ENCODE results near the gene RFXANK.
"Not testable (repeated sequence)": the region's sequence is repeated elsewhere in the genome, so short reads cannot be mapped to it uniquely, and the experiment has no call there.

Gene RFXANK

GRCh38 chr19:19170053-19170872, 21.8 kb upstream of the RFXANK start, which contains the start of gene MEF2B:
MEF2B (minus strand) TSS chr19:19170263; CDS start chr19:19150735, 19,528 bp downstream.
- peak; percentile 40 to 53 for DNase-seq (ENCODE audit: low read depth in 2 of 2)

- DNase-seq (ENCODE audit: low read depth in 2 of 2), result no peak
Observed at GRCh38 chr19:19170873-19171672, 21.0 kb upstream of the RFXANK start.

- no peak for DNase-seq (ENCODE audit: low read depth in 2 of 2)
Observed at GRCh38 chr19:19171821-19172532, 20.1 kb upstream of the RFXANK start.

GRCh38 chr19:19173243-19173642, 18.8 kb upstream of the RFXANK start:
- not testable (repeated sequence) for DNase-seq (ENCODE audit: low read depth in 2 of 2)

DNA sequence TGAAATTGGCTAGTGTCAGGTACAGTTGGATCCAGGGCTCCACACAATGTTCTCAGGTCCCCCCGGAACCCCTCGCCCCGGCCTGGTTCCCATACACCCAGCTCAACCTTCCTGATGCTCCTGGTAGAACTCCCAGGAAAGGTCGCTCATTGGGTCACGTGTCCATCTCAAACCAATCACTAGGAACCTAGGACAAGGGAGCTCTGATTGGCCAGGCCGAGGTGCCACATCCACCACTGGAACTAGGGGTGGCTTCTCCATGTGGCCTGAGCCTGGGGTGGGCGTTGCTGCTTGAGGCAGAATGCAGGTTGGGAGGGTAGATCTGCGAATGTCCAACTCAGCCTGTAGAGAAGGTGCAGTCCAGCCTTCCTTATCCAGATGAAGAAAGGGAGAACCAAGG, 15.1 kb upstream of the RFXANK start:
- no peak for DNase-seq (ENCODE audit: low read depth in 2 of 2)

DNA sequence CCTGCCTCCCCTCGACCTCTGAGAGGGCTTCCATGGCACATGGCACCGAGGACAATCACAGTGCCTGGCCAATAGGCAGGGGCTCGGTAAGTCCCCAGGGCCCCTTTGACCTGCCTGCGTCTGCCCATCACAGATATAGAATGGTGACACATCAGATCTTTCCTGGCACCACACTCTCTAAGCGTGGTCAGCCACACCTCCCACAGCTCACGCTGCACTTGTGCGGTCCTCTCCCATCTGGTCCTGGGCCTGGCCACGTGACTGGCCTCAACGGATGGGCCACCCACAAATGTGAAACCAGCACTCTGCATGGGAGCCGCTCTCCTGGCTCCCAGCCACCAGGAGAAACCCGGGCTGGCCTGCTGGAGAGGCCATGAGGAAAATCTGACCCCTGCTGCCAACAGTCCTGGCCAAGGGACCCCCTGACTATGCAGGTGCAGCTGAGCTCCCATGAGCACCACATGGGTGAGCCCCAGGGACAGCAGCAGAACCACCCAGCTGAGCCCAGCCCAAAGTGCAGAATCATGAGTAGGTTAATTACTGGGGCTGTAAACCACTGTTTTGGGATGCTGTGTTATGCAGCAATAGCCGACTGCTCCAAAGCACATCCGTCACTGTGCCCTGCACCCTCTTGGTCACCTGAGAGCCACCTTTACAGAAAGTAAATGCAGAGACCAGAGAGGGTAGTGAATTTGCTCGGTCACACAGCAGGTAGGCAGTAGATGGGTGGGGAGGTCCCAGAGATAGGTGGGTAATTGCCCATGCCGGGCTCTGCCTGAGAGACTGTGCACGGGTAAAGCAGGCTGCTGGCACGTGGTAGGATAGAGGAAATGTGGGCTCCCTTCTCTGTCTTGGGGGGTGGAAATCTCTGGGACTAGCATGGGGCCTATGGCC, 12.3 kb upstream of the RFXANK start:
- DNase-seq (ENCODE audit: low read depth in 2 of 2), result no peak

- DNase-seq (ENCODE audit: low read depth in 2 of 2), result no peak
Observed at GRCh38 chr19:19181488-19181998, 10.5 kb upstream of the RFXANK start.

DNA sequence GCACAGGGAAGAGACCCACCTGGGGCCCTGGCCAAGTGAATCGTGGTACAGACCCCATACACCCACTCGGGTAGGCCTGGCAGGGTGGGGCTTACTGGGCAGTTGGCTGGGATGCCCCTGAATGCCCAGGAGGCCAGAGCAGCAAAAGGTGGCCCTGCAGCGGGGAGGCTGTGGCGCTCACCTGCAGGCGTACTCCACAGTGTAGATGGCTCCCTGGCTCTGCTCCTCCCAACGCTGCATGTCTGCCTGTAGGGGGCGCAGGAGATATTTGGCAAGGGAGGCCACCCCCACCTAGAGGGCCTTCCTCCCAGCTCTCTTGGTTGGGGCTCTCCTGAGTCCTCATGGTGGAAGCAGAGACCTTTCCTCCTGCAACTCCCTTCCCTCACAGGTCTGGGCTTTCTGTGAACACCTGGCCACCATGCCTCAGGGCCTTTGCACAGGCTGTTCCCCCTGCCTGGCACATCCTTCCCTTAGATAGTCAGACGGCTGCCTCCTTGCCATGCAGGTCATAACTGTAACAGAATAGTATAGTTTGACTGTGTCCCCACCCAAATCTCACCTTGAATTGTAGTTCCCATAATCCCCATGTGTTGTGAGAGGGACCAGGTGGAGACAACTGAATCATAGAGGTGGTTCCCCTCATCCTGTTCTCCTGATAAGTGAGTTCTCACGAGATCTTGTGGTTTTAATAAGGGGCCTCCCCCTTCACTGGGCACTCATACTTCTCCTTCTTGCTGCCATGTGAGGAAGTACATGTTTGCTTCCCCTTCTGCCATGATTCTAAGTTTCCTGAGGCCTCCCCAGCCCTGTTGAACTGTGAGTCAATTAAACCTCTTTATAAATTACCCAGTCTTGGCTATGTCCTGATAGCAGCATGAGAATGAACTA, 6.0 kb upstream of the RFXANK start:
- DNase-seq (ENCODE audit: low read depth in 2 of 2), result peak; percentile 24 to 37

DNA sequence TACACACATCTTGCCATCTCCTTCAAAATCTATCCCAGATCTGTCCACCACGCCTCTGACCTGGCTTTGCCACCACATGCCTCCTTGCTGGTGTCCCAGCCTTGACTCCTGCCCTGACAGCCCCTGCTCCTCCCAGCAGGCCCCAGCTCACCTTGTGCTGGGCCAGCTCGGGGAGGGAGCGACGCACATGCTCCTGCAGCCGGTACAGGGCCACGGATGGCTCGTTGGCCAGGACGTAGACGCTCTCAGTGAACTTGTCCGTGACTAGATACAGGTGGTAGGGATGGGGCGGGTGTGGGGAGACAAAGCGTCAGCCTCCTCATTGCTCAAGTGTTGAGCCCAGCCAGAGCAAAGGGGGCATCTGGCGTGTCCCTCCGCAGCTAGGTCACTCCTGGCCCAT, 5.3 kb upstream of the RFXANK start:
- DNase-seq (ENCODE audit: low read depth in 2 of 2), result no peak

- DNase-seq (ENCODE audit: low read depth in 2 of 2), result no peak
Observed at GRCh38 chr19:19191768-19192077, 335 bp upstream of the RFXANK start.

- no peak for DNase-seq (ENCODE audit: low read depth in 2 of 2)
Observed at GRCh38 chr19:19192910-19193423, 909 bp downstream of the RFXANK start.

GRCh38 chr19:19193926-19194325, 1.9 kb downstream of the RFXANK start:
- no peak for DNase-seq (ENCODE audit: low read depth in 2 of 2)

GRCh38 chr19:19201697-19202630, 9.9 kb downstream of the RFXANK start:
- DNase-seq (ENCODE audit: low read depth in 2 of 2), result no peak

- no peak for DNase-seq (ENCODE audit: low read depth in 2 of 2)
Observed at GRCh38 chr19:19202707-19203011, 10.6 kb downstream of the RFXANK start.

DNA sequence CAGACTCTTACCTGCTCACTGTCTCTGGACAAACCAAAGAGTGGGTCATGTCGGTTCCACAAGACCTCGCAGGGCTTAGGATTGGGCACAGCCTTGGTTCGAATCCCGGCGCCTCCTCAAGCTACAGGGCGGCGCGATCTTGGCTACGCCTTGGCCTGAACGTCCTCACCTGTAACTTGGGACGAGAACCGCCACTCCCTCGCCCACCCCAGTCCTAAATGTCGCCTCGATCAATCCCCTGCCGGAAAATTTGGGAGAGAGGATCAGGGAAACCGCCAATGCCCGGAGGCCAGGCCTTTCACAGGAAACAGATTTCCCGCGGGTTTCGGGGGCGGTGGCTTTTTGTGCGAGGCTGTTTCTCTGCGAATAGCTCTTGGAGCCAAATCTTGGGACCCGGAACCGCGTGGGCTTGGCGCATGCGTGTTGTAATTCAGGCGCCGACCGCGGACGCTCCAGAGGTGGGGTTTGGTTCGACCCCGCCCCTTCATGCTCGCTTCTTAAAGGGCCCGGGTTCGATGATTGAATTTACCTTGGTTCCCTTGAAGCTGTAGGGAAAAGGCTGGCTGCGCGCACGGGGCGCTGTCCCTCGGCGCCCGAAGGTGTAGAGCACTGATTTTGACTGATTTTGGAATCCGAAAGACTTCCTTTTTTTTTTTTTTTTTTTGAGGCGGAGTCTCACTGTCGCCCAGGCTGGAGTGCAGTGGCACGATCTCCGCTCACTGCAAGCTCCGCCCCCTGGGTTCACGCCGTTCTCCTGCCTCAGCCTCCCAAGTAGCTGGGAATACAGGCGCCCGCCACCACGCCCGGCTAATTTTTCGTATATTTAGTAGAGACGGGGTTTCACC, 11.2 kb downstream of the RFXANK start, which contains the start of gene NR2C2AP:
Gene NR2C2AP (minus strand): TSS at position 403 of the 845 bp plus-strand sequence. CDS start 354 bp downstream, at position 49.
- DNase-seq (ENCODE audit: low read depth in 2 of 2), result peak; percentile 82

- DNase-seq (ENCODE audit: low read depth in 2 of 2), result no peak
Observed at GRCh38 chr19:19204181-19204580, 12.1 kb downstream of the RFXANK start.

DNA sequence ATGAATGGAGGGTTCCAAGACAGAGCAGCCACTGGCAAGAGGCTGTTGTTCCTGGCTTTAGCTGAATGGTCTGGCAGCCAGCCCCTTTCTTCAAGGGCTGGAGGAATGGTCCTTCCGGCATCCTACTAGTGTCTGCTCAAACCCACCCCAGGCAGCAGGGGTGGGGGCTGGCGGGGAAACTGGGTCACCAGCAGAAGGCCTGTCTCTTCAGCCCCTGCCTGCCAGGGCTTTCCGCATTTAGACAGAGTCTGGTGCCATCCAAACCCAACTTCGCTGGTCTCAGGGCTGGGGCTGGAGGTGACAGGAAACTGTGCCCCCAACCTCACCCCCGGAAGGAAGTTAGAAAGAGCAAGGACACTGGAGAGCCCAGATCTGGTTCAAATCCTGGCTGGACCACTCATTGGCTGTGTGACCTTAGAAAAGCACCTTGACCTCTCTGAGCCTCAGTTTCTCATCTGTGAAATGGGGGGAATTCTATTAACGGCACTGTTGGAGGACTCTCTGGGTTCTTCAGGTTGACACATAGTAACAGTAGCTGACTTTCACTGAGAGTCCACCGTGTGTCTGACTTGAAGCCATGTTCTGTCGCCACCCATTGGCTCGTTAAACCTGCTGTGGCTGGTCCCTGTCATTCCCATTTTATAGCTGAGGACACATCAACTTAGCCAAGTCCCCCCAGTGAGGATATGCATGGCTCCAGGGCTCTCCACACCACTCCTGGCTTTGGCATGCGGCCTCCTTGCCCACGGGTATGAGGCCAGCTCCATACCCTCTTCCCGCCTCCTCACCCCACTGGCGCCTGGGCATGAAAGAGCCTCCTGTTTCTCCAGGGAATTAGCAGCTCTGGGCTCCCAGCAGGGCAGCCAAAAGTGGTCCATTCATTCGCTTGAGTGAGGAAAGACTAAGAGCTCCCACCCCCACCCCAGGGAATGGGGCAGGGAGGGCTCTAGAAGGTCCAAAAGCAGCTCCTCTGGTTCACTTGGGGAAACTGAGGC, 13.7 kb downstream of the RFXANK start:
- DNase-seq (ENCODE audit: low read depth in 2 of 2), result no peak
